ENCODE measurements around the gene NKAIN2. TPM values are rescaled to one million over a fixed set of nuclear protein-coding genes. Genes with fewer than 3 reads are reported as not detected.

Gene NKAIN2
- total RNA-seq, 1 experiment from 2014 or later: 2.7 TPM

- no peak overlapping the region for H3K4me3 Mint-ChIP-seq (ENCODE audit: unreplicated experiment)
- H3K27me3 Mint-ChIP-seq (ENCODE audit: insufficient read depth, unreplicated experiment): no peaks in the 10 kb centered on the region
- no peak for TF ChIP-seq CTCF (IDR thresholded peaks at IDR 0.05; ENCODE audit: unreplicated experiment)
- POLR2A ChIA-PET: no interaction called here
- intact Hi-C loops (cut with micrococcal nuclease): loop anchor here (5.0 kb wide), 1 partner anchor 691 kb away; the partner anchor contains the start of gene NKAIN2
- H3K9me3 Mint-ChIP-seq (ENCODE audit: unreplicated experiment): peaks cover 8% of the 10 kb centered on the region
- H3K36me3 Mint-ChIP-seq (ENCODE audit: insufficient read depth, unreplicated experiment): no peaks in the 10 kb centered on the region
- CTCF ChIA-PET: no interaction called here
- DNase-seq (ENCODE audit: unreplicated experiment): no peak
- no TSS peak for BruUV-seq (replicated peaks)
- H3K27ac Mint-ChIP-seq (ENCODE audit: low read depth, unreplicated experiment): no peak overlapping the region
- no peaks in the 10 kb centered on the region for H3K4me1 Mint-ChIP-seq (ENCODE audit: insufficient read depth, unreplicated experiment)
Measured at GRCh38 chr6:124493259-124493658, 689.6 kb downstream of the NKAIN2 start.

DNA sequence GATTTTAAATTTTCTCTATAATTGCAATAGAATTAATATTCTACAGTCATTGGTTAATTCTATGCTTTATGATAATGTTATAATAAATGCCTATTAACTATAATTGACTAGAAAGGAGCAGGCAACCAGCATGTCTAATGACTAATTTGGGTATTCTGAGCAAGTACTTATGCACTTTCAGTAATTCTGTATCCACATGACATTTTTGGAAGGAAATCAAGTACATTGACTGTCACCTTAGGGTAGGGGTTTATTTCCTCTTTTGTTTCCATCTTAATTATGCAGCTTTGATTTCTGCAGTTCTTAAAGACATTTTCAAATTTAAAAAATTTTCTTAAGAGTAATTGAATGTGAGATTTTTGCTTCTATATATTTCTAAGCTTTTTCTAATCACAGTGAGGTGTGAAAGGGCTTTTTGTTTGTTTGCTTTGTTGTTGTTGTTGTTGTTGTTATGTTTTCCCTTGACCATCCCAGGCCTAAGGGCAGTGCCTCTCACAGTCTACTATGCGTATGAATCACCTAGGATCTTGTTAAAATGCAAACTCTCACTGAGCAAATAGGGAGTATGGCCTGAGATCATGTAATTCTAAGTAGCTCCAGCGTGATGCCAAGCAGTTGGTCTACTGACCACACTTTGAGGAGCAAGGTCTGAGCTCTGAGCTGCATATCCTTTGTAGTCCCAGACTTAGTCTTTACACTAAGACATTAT, 691.4 kb downstream of the NKAIN2 start:
- ChIA-PET CTCF (interaction anchor here (0.6 kb wide), 1 partner anchor 703 kb away, joined by 3 read pairs; no protein-coding TSS in a partner anchor), POLR2A (no interaction called here)
- BruUV-seq (replicated peaks): no TSS peak
- peaks cover 8% of the 10 kb centered on the region for H3K9me3 Mint-ChIP-seq (ENCODE audit: unreplicated experiment)
- TF ChIP-seq CTCF (IDR thresholded peaks at IDR 0.05; ENCODE audit: unreplicated experiment): no peak
- intact Hi-C loops (cut with micrococcal nuclease): loop anchor here (5.0 kb wide), 1 partner anchor 693 kb away; the partner anchor contains the start of gene NKAIN2
- no peak overlapping the region for H3K27ac Mint-ChIP-seq (ENCODE audit: low read depth, unreplicated experiment)
- H3K4me1 Mint-ChIP-seq (ENCODE audit: insufficient read depth, unreplicated experiment): no peaks in the 10 kb centered on the region
- H3K27me3 Mint-ChIP-seq (ENCODE audit: insufficient read depth, unreplicated experiment): no peaks in the 10 kb centered on the region
- H3K36me3 Mint-ChIP-seq (ENCODE audit: insufficient read depth, unreplicated experiment): no peaks in the 10 kb centered on the region
- no peak for DNase-seq (ENCODE audit: unreplicated experiment)
- H3K4me3 Mint-ChIP-seq (ENCODE audit: unreplicated experiment): no peak overlapping the region

DNA sequence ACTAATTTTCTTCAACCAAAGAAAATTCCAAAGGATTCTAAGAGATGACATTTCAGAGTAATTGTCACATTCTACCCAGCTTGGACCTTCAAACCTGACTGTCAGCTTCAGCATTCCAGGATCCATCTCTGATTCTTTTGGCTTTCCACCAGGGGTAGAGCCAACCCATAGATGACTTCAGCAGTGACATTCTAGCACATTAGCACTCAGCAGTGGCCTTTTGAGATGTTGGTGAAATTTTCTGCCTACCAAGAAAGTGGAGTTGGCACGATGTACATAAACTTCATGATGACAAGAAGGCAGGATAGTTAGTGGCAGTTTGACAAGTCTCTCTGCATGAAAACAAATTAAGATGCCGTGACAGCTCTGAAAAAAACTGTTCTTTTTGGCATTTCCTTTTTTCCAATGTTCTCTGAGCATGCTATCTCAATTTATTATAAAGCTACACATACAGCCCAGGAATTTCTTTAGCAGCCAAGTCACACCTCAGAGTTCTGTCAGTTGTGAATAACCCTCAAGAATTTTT, 692.1 kb downstream of the NKAIN2 start:
- no peak overlapping the region for H3K27ac Mint-ChIP-seq (ENCODE audit: low read depth, unreplicated experiment)

More for the DNA sequence above, 692.1 kb downstream of the NKAIN2 start:
- no peaks in the 10 kb centered on the region for H3K4me1 Mint-ChIP-seq (ENCODE audit: insufficient read depth, unreplicated experiment)
- H3K9me3 Mint-ChIP-seq (ENCODE audit: unreplicated experiment): peaks cover 8% of the 10 kb centered on the region
- H3K4me3 Mint-ChIP-seq (ENCODE audit: unreplicated experiment): no peak overlapping the region
- no peaks in the 10 kb centered on the region for H3K36me3 Mint-ChIP-seq (ENCODE audit: insufficient read depth, unreplicated experiment)
- DNase-seq (ENCODE audit: unreplicated experiment): no peak
- BruUV-seq (replicated peaks): no TSS peak
- H3K27me3 Mint-ChIP-seq (ENCODE audit: insufficient read depth, unreplicated experiment): no peaks in the 10 kb centered on the region
- ChIA-PET POLR2A (no interaction called here), CTCF (interaction anchor here (0.6 kb wide), 1 partner anchor 704 kb away, joined by 3 read pairs; no protein-coding TSS in a partner anchor)
- no peak for TF ChIP-seq CTCF (IDR thresholded peaks at IDR 0.05; ENCODE audit: unreplicated experiment)
- intact Hi-C loops (cut with micrococcal nuclease): no loop called here
